Stimulated activated CD8-positive, alpha-beta memory T cell treated with anti-CD3 and anti-CD28 coated beads, Interleukin-7, amount 100 ng/mL, for 4 hours (primary cell): Measurements from ENCODE around the gene AKIP1.
"Not testable (repeated sequence)": the region's sequence is repeated elsewhere in the genome, so short reads cannot be mapped to it uniquely, and the experiment has no call there.

ENCODE experiments used
- DNase-seq, 2 donors: peaks; one replicate each; pipeline ENCODE4 v3.0.0-alpha.2; 2020; ENCODE audit warnings: low read depth in 2 of 2

AKIP1 gene

GRCh38 chr11:8911029-8911823 is at the start of gene AKIP1:
TSS of gene AKIP1 (plus strand) at chr11:8911189. CDS start at chr11:8911450, 261 bp downstream.
- DNase-seq: peak; percentile 67 to 78

GRCh38 chr11:8863838-8864237 is 47.2 kb upstream of the AKIP1 start:
- no peak for DNase-seq

- no peak for DNase-seq
Observed at GRCh38 chr11:8865304-8865703, 45.7 kb upstream of the AKIP1 start.

- no peak for DNase-seq
Observed at GRCh38 chr11:8867035-8867434, 44.0 kb upstream of the AKIP1 start.

- no peak for DNase-seq
Observed at GRCh38 chr11:8867931-8868631, 42.9 kb upstream of the AKIP1 start.

- no peak for DNase-seq
Observed at GRCh38 chr11:8870411-8871170, 40.4 kb upstream of the AKIP1 start.

- DNase-seq: no peak
Observed at GRCh38 chr11:8871171-8871775, 39.7 kb upstream of the AKIP1 start.

GRCh38 chr11:8871962-8872361 is 39.0 kb upstream of the AKIP1 start:
- DNase-seq: no peak

GRCh38 chr11:8873741-8874405 is 37.1 kb upstream of the AKIP1 start:
- DNase-seq: no peak

GRCh38 chr11:8878771-8879170 is 32.2 kb upstream of the AKIP1 start:
- no peak for DNase-seq

- DNase-seq: not testable (repeated sequence)
Observed at GRCh38 chr11:8881585-8881984, 29.4 kb upstream of the AKIP1 start.

- no peak for DNase-seq
Observed at GRCh38 chr11:8886322-8886721, 24.7 kb upstream of the AKIP1 start.

GRCh38 chr11:8891185-8891584 is 19.8 kb upstream of the AKIP1 start:
- DNase-seq: not testable (repeated sequence)

GRCh38 chr11:8899119-8899753 is 11.8 kb upstream of the AKIP1 start:
- no peak for DNase-seq

GRCh38 chr11:8905528-8906165 is 5.3 kb upstream of the AKIP1 start:
- no peak for DNase-seq

GRCh38 chr11:8907116-8907515 is 3.9 kb upstream of the AKIP1 start:
- no peak for DNase-seq

GRCh38 chr11:8908099-8908498 is 2.9 kb upstream of the AKIP1 start:
- DNase-seq: no peak

GRCh38 chr11:8910649-8911026 is 351 bp upstream of the AKIP1 start:
- no peak for DNase-seq

GRCh38 chr11:8913961-8914660 is 3.1 kb downstream of the AKIP1 start:
- peak; percentile 11 to 39 for DNase-seq

- no peak for DNase-seq
Observed at GRCh38 chr11:8914661-8915018, 3.7 kb downstream of the AKIP1 start.
